Measurements from ENCODE around the gene SOBP. TPM values are rescaled to one million over a fixed set of nuclear protein-coding genes. Genes with fewer than 3 reads are reported as not detected.

SOBP gene
- polyA plus RNA-seq, 1 donor (not counting 4 experiments of a cell fraction or from before 2014, with no cell fraction given) = not detected

GRCh38 chr6:107647439-107647948, 157.6 kb downstream of the SOBP start:
- Histone ChIP-seq H3K4me1 (ENCODE audit: control insufficient read depth, extremely low read depth, insufficient read depth, low read length) (no peaks in the 10 kb centered on the region), H3K27ac (ENCODE audit: control insufficient read depth, insufficient read depth, low read length) (no peak overlapping the region), H3K9me3 (ENCODE audit: control insufficient read depth, low read depth, low read length) (no peaks in the 10 kb centered on the region), H4K20me1 (ENCODE audit: control insufficient read depth, extremely low read depth, insufficient read depth, low read length) (no peaks in the 10 kb centered on the region), H2AFZ (ENCODE audit: control insufficient read depth, low read length) (no peak overlapping the region), H3K36me3 (ENCODE audit: control insufficient read depth in 2 of 2, extremely low read depth in 1 of 2, insufficient read depth in 2 of 2, low read length in 2 of 2) (no peaks in the 10 kb centered on the region), H3K9ac (ENCODE audit: control insufficient read depth, extremely low read depth, insufficient read depth, low read length) (no peak overlapping the region), H3K79me2 (ENCODE audit: control insufficient read depth, insufficient read depth, low read length) (no peaks in the 10 kb centered on the region), H3K9me1 (ENCODE audit: control insufficient read depth, extremely low read depth, insufficient read depth, low read length) (no peaks in the 10 kb centered on the region), H3K27me3 (ENCODE audit: control insufficient read depth, extremely low read depth, insufficient read depth, low read length) (peaks cover 3% of the 10 kb centered on the region), H3K4me3 (ENCODE audit: control insufficient read depth in 2 of 3, extremely low read depth in 1 of 3, insufficient read depth in 2 of 3, low read depth in 1 of 3, low read length in 3 of 3) (no peak overlapping the region), H3K4me2 (ENCODE audit: control insufficient read depth, extremely low read depth, insufficient read depth, low read depth, low read length) (no peak overlapping the region)
- no peak for FAIRE-seq
- DNase-seq (ENCODE audit: low read depth, low spot score) = no peak
- TF ChIP-seq EZH2 (IDR thresholded peaks at IDR 0.05; ENCODE audit: low read length) (no peak), CTCF (optimal IDR thresholded peaks at IDR 0.05 in 1 of 3, IDR thresholded peaks at IDR 0.05 in 1 of 3, conservative IDR thresholded peaks at IDR 0.05 in 1 of 3; ENCODE audit: extremely low read depth in 1 of 3, insufficient read depth in 2 of 3, low read length in 3 of 3) (no peak)
- dilution Hi-C loops (cut with MboI; ENCODE audit: extremely low pct_ligation_motif_present, low sequenced_read_pairs) = no loop called here

GRCh38 chr6:107648983-107649382, 159.1 kb downstream of the SOBP start:
- H3K79me2 ChIP-seq (ENCODE audit: control insufficient read depth, insufficient read depth, low read length) = no peaks in the 10 kb centered on the region
- H3K27ac ChIP-seq (ENCODE audit: control insufficient read depth, insufficient read depth, low read length) = no peak overlapping the region
- TF ChIP-seq EZH2 (IDR thresholded peaks at IDR 0.05; ENCODE audit: low read length) = no peak
- no peak for TF ChIP-seq CTCF (optimal IDR thresholded peaks at IDR 0.05 in 1 of 3, IDR thresholded peaks at IDR 0.05 in 1 of 3, conservative IDR thresholded peaks at IDR 0.05 in 1 of 3; ENCODE audit: extremely low read depth in 1 of 3, insufficient read depth in 2 of 3, low read length in 3 of 3)
- no peaks in the 10 kb centered on the region for H4K20me1 ChIP-seq (ENCODE audit: control insufficient read depth, extremely low read depth, insufficient read depth, low read length)
- no peaks in the 10 kb centered on the region for H3K4me1 ChIP-seq (ENCODE audit: control insufficient read depth, extremely low read depth, insufficient read depth, low read length)
- H3K9ac ChIP-seq (ENCODE audit: control insufficient read depth, extremely low read depth, insufficient read depth, low read length) = no peak overlapping the region
- no peak overlapping the region for H3K4me2 ChIP-seq (ENCODE audit: control insufficient read depth, extremely low read depth, insufficient read depth, low read depth, low read length)
- H2AFZ ChIP-seq (ENCODE audit: control insufficient read depth, low read length) = no peak overlapping the region
- no peaks in the 10 kb centered on the region for H3K27me3 ChIP-seq (ENCODE audit: control insufficient read depth, extremely low read depth, insufficient read depth, low read length)
- H3K9me3 ChIP-seq (ENCODE audit: control insufficient read depth, low read depth, low read length) = no peaks in the 10 kb centered on the region
- H3K36me3 ChIP-seq (ENCODE audit: control insufficient read depth in 2 of 2, extremely low read depth in 1 of 2, insufficient read depth in 2 of 2, low read length in 2 of 2) = no peaks in the 10 kb centered on the region
- FAIRE-seq (no peak), DNase-seq (ENCODE audit: low read depth, low spot score) (no peak)
- dilution Hi-C loops (cut with MboI; ENCODE audit: extremely low pct_ligation_motif_present, low sequenced_read_pairs) = no loop called here
- H3K4me3 ChIP-seq (ENCODE audit: control insufficient read depth in 2 of 3, extremely low read depth in 1 of 3, insufficient read depth in 2 of 3, low read depth in 1 of 3, low read length in 3 of 3) = no peak overlapping the region
- no peaks in the 10 kb centered on the region for H3K9me1 ChIP-seq (ENCODE audit: control insufficient read depth, extremely low read depth, insufficient read depth, low read length)
